Spleen (tissue), 7 donors: ENCODE results near the gene PAPOLB.

ENCODE experiments used
- CTCF ChIP-seq, 11 experiments: fragments of 200-600 bp in 7 of 11; fragments of 450-650 bp in 4 of 11; sonication (generic) in 4 of 11; IDR thresholded peaks in 8 of 11; conservative IDR thresholded peaks in 3 of 11; 1 replicate in 7 of 11; 2 replicates in 4 of 11; pipeline versions ENCODE4 v1.4.0 to v1.8.0; 2016 to 2021; ENCODE audit warnings: antibody characterized with exemption in 11 of 11, inconsistent platforms in 4 of 11, mild to moderate bottlenecking in 1 of 11
- POLR2A ChIP-seq, 3 donors: fragments of 450-650 bp; IDR thresholded peaks; one replicate each; pipeline ENCODE4 v1.5.1; 2017; ENCODE audit warnings: antibody characterized with exemption in 3 of 3, mild to moderate bottlenecking in 1 of 3
- donor health status: DM: no; HTN: no; CAD: no; lungs with moderate emphysema.
- donor health status: DM: no; HTN: no; CAD: no.
- donor health status: DM: no; HTN: no; CAD: no.

DNA sequence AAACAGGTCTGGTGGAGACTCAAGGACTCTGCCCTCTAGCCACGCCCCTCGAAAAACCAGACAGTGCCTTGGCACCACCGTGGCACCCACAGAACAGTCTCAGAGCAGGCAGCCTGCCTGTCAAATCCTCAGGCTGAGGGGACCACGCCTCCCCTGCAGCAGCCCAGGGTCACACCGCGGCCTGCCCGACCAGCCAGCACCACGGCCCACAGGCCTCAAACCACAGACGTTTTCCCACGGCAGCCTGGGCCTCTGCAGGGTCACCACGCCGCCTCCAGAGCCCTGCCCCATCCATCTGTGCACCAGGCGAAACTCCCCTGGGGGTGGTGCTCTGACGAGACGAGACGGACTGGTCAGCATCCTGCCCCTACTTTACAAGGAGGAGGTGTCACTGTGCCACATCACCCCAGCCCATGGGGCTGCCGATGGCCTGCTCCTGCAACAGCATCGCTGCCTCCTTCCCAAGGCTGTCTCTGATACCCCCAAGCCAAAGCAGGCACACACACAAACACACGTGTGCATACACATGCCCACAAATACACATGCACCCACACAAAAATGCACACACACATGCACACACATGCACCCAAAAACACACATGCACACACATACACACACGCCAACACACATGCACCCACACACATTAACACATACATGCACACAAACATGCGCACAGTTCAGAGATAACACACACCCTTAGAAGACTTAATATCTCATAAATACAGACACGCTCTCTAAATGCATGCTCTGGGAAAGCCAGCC, 24.6 kb downstream of the PAPOLB start:
- no peak for TF ChIP-seq CTCF (IDR thresholded peaks at IDR 0.05 in 8 of 11, conservative IDR thresholded peaks at IDR 0.05 in 3 of 11)
- TF ChIP-seq POLR2A (IDR thresholded peaks at IDR 0.05), result no peak
